ENCODE results near the gene POFUT2. TPM values are rescaled to one million over a fixed set of nuclear protein-coding genes. Genes with fewer than 3 reads are reported as not detected.

The POFUT2 gene
- total and polyA plus RNA-seq, 7 donors = 2.5 to 31.3 (median 18.9) TPM

DNA sequence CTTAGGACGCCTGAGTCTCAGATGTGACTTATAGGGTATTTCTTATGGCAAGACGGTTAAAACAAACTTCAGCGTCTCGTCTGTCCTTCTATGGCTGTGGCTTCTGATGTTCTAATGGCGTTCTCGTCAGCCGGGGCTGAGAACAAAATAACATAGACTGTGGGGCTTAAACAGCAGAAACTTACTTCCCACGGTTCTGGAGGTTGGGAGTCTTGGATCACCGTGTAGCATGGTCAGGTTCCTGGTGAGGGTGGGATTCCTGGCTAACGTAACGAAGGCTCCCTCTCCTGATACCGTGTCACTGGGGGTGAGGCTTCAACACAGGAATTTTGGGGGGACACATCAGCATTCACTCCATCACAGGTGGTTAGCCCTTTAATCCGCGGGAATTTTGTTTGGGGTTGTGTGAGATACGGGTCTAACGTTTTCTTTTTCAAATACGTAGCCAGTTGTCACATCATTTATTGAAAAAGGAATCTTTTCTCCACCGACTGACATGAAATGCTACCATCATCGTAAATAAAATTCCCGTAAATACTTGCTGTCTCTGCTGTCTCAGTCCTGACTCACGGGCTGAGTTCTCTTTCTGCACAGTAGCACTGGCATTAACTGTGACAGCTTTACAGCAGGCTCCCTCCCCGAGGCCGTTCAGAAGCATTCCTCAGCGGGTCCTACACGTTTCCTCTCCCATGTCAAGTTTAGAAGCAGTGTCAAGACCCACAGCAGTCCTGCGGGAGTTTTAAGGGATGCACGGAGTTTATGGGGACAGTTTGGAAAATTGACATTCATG is 8.1 kb upstream of the POFUT2 start:
- no peaks in the 10 kb centered on the region for H3K9me3 ChIP-seq
- no peak overlapping the region for H3K4me3 ChIP-seq
- no peaks in the 10 kb centered on the region for H3K27me3 ChIP-seq
- intact Hi-C loops (cut with DNase I) = loop anchor here (10.0 kb wide), 2 partner anchors 249 to 331 kb away; partner anchors contain the start of gene SLC19A1
- TF ChIP-seq EP300 (IDR thresholded peaks at IDR 0.05) (peak; percentile 81 to 95 (median 91)), POLR2AphosphoS5 (IDR thresholded peaks at IDR 0.05) (peak; percentile 86 to 91 (median 88)), POLR2A (IDR thresholded peaks at IDR 0.05) (no peak)
- peaks cover 0 to 65% (median 61%) of the 10 kb centered on the region in 4 donors for H3K4me1 ChIP-seq
- H3K36me3 ChIP-seq = no peaks in the 10 kb centered on the region
- peak; percentile 90 for DNase-seq
- peak overlapping the region; percentile 87 to 98 (median 96) for H3K27ac ChIP-seq
- 77 to 78% methylated on average over 27 of the region's 27 CpGs for WGBS, 2 donors

DNA sequence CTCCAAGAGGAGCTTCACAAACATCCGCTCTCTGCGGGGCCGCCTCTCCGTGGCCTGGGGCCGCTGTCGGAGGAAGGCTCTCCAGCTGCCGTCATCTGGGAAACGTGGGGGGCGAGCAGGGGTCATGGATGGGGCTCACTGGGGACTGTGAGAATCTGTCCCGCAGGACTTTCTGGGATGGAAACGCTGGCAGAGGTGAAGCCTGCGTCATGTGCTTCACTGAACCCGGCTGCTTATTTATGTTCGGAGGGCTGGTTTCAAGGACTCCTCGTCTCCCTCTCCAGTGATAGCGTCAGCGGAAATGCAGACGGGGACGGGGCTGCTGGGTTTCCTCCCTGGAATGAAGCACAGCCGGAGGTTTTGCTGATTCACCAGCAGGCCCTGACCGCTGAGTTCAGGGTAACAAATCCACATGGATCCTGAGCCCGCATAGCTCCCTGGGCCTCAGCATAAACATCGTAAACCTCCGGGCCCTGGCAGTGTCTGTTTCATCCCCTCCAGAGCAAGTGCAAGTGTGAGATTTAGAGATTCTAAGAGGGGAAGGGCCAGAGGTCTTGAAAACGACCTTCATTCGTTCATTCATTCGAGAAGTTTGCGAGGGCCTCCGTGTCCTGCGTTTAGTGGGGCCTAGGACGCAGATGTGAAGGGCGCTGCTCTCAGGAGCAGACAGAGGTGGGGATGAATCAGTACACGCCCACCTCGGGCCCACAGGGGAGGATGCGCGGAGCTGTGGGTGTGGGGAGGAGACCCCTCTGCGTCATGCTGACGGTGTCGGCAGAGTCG is 7.0 kb upstream of the POFUT2 start:
- WGBS, 2 donors = 53 to 59% methylated on average over 40 of the region's 40 CpGs
- TF ChIP-seq POLR2A (IDR thresholded peaks at IDR 0.05) (peak in 1 of 2 donors; percentile 16), EP300 (IDR thresholded peaks at IDR 0.05) (peak; percentile 98 to 100 (median 98)), POLR2AphosphoS5 (IDR thresholded peaks at IDR 0.05) (peak; percentile 83 to 95 (median 86))
- TF ChIP-seq, protein P1, sequence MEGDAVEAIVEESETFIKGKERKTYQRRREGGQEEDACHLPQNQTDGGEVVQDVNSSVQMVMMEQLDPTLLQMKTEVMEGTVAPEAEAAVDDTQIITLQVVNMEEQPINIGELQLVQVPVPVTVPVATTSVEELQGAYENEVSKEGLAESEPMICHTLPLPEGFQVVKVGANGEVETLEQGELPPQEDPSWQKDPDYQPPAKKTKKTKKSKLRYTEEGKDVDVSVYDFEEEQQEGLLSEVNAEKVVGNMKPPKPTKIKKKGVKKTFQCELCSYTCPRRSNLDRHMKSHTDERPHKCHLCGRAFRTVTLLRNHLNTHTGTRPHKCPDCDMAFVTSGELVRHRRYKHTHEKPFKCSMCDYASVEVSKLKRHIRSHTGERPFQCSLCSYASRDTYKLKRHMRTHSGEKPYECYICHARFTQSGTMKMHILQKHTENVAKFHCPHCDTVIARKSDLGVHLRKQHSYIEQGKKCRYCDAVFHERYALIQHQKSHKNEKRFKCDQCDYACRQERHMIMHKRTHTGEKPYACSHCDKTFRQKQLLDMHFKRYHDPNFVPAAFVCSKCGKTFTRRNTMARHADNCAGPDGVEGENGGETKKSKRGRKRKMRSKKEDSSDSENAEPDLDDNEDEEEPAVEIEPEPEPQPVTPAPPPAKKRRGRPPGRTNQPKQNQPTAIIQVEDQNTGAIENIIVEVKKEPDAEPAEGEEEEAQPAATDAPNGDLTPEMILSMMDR (IDR thresholded peaks at IDR 0.05) = no peak
- Histone ChIP-seq H3K27ac (peak overlapping the region; percentile 87 to 98 (median 96)), H3K4me1 (peaks cover 0 to 60% (median 56%) of the 10 kb centered on the region in 4 donors), H3K9me3 (no peaks in the 10 kb centered on the region), H3K4me3 (peak overlapping the region in 2 of 4 donors; percentile 14 to 17), H3K27me3 (no peaks in the 10 kb centered on the region), H3K36me3 (no peaks in the 10 kb centered on the region)
- peak; percentile 99 for DNase-seq
- intact Hi-C loops (cut with DNase I) = loop anchor here (10.0 kb wide), 2 partner anchors 250 to 330 kb away; partner anchors contain the start of gene SLC19A1

DNA sequence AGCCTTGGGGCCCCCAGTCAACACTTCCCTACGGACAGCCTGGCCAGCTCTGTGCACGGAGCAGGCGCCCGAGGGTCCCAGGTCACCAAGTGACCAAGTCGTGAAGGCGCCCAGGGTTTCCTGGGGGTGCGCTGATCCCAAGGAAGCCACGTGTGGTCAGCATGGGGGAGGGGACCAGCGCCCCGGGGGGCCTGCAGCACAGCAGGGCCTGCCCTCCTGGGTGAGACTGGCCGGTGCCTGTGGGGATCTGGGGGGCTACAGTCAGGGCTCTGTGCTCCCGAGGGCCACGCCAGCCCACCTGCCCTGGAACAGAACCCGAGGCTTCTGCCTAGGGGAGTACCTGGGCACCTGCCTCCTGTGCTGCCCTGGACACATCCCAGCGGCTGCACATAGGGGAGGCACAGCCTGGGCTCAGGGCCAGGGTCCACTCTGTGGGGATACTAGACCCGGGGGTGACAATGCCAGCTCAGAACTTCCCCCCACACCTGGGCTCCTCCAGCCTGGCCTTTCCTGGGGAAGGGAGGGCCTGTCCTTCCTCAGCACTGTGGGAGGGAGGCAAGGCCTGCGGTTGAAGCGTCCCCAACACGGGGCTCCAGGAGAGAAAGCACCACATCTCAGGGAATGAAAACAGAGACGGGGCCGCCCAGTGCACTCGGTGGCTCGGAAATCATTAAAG is 6.2 kb upstream of the POFUT2 start:
- DNase-seq = peak; percentile 82
- no peaks in the 10 kb centered on the region for H3K9me3 ChIP-seq
- intact Hi-C loops (cut with DNase I) = loop anchor here (2.0 to 10.0 kb wide), 3 partner anchors 73 to 329 kb away; partner anchors contain the start of gene SLC19A1
- peak overlapping the region; percentile 87 to 98 (median 96) for H3K27ac ChIP-seq
- WGBS, 2 donors = 75 to 80% methylated on average over 23 of the region's 23 CpGs
- peaks cover 0 to 61% (median 58%) of the 10 kb centered on the region in 4 donors for H3K4me1 ChIP-seq
- H3K4me3 ChIP-seq = peak overlapping the region in 2 of 4 donors; percentile 14 to 17
- no peaks in the 10 kb centered on the region for H3K36me3 ChIP-seq
- no peaks in the 10 kb centered on the region for H3K27me3 ChIP-seq
- TF ChIP-seq, protein P1 (IDR thresholded peaks at IDR 0.05) = no peak
- no peak for TF ChIP-seq POLR2AphosphoS5 (IDR thresholded peaks at IDR 0.05)
- TF ChIP-seq EP300 (IDR thresholded peaks at IDR 0.05) = no peak

DNA sequence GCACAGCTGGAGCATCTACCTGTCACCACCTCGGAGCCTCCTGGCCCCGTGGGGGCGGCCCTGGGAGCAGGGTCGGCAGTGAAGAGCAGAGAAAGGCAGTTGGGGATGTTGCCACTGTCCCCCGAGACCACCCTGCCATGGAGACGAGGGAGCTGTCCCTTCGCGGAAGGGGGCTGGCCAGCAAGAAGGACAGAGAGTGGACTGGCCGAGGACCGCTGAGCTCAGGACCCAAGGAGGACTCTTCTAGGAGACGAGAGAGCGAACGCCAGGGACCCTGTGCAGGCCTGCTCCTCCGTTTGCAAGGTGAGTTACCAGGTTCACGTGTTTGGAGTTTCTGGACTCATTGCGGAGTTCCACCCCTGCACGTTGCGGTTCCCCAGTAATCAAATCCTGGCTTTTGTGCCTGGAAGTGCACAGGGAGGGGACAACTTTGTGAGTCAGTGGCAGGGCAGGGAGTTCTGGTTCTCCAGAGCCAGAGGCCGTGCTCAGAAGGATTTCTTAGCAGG is 5.6 kb upstream of the POFUT2 start:
- WGBS, 2 donors = 66 to 80% methylated on average over 19 of the region's 19 CpGs
- TF ChIP-seq, protein P1 (IDR thresholded peaks at IDR 0.05) = no peak
- TF ChIP-seq POLR2A (IDR thresholded peaks at IDR 0.05) (no peak), POLR2AphosphoS5 (IDR thresholded peaks at IDR 0.05) (no peak), EP300 (IDR thresholded peaks at IDR 0.05) (no peak)
- Histone ChIP-seq H3K9me3 (no peaks in the 10 kb centered on the region), H3K27ac (peak overlapping the region; percentile 87 to 98 (median 96)), H3K4me1 (peaks cover 0 to 67% (median 64%) of the 10 kb centered on the region in 4 donors), H3K4me3 (no peak overlapping the region), H3K36me3 (no peaks in the 10 kb centered on the region), H3K27me3 (no peaks in the 10 kb centered on the region)
- intact Hi-C loops (cut with DNase I) = loop anchor here (2.0 to 10.0 kb wide), 3 partner anchors 74 to 328 kb away; partner anchors contain the start of gene SLC19A1
- peak; percentile 79 for DNase-seq

All from sigmoid colon (tissue), 7 donors.